SK-N-SH treated with all-trans-retinoic acid at 6 μM for 48 hours (cell line): Measurements from ENCODE around the gene HK3.

ENCODE experiments used
- PPARA ChIP-seq: fragments of 250-450 bp; sonication (Bioruptor Pico); IDR thresholded peaks from 2 replicates; pipeline ENCODE4 v1.5.0; 2020; ENCODE audit warnings: mild to moderate bottlenecking, borderline replicate concordance
- TF ChIP-seq, protein P1 (sequence below): fragments of 250-450 bp; sonication (Bioruptor Pico); IDR thresholded peaks from 2 replicates; pipeline ENCODE4 v1.5.1; 2020; ENCODE audit warnings: low read depth, mild to moderate bottlenecking, moderate library complexity
- TF ChIP-seq, protein P2 (sequence below): fragments of 250-450 bp; sonication (Bioruptor Pico); IDR thresholded peaks from 2 replicates; pipeline ENCODE4 v1.8.0; 2020; ENCODE audit warnings: mild to moderate bottlenecking, moderate library complexity, borderline replicate concordance

DNA sequence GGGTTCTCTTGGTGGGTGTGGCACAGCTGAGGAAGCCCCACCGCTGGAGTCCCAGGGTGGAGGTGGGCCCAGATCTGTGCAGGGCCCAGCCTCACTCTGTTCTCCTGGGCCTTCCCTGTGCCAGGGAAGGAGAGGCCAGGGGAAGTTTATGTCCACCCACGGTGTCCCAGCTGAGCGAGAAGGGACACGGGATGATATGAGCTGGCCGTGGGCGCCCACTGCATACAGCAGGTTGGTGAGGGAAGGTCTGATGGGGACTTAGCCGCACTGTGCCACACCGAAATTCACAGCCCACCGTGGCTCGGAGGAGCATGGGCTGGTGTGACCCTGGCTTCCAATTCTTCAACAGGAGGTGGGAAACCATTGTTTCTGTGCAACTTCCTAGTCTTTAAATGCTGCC, 54.9 kb downstream of the HK3 start:
- TF ChIP-seq, protein P1, sequence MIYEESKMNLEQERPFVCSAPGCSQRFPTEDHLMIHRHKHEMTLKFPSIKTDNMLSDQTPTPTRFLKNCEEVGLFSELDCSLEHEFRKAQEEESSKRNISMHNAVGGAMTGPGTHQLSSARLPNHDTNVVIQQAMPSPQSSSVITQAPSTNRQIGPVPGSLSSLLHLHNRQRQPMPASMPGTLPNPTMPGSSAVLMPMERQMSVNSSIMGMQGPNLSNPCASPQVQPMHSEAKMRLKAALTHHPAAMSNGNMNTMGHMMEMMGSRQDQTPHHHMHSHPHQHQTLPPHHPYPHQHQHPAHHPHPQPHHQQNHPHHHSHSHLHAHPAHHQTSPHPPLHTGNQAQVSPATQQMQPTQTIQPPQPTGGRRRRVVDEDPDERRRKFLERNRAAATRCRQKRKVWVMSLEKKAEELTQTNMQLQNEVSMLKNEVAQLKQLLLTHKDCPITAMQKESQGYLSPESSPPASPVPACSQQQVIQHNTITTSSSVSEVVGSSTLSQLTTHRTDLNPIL (CRISPR knock-in tag), result no peak
- TF ChIP-seq, protein P2, sequence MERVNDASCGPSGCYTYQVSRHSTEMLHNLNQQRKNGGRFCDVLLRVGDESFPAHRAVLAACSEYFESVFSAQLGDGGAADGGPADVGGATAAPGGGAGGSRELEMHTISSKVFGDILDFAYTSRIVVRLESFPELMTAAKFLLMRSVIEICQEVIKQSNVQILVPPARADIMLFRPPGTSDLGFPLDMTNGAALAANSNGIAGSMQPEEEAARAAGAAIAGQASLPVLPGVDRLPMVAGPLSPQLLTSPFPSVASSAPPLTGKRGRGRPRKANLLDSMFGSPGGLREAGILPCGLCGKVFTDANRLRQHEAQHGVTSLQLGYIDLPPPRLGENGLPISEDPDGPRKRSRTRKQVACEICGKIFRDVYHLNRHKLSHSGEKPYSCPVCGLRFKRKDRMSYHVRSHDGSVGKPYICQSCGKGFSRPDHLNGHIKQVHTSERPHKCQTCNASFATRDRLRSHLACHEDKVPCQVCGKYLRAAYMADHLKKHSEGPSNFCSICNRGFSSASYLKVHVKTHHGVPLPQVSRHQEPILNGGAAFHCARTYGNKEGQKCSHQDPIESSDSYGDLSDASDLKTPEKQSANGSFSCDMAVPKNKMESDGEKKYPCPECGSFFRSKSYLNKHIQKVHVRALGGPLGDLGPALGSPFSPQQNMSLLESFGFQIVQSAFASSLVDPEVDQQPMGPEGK (CRISPR knock-in tag), result no peak
- no peak for TF ChIP-seq PPARA (CRISPR knock-in tag)
